IPS DF 4.7 (cell line): ENCODE data around the gene PLA2G7.

Source experiments
- DNase-seq: peaks from one replicate; pipeline ENCODE4 v3.0.0-alpha.2; 2013; ENCODE audit warnings: low spot score; ENCODE audit errors: extremely low read depth

PLA2G7 gene

GRCh38 chr6:46688966-46689335 is 46.2 kb downstream of the PLA2G7 start:
- DNase-seq: no peak

- DNase-seq: no peak
Observed at GRCh38 chr6:46688117-46688965, 46.8 kb downstream of the PLA2G7 start.

- no peak for DNase-seq
Observed at GRCh38 chr6:46687619-46688097, 47.5 kb downstream of the PLA2G7 start, which contains the start of gene TDRD6. Gene TDRD6, plus strand, starts transcription at chr6:46687885. Its CDS starts 244 bp downstream, at chr6:46688129.

- no peak for DNase-seq
Observed at GRCh38 chr6:46684771-46685170, 50.4 kb downstream of the PLA2G7 start.

GRCh38 chr6:46677314-46677654 is 57.9 kb downstream of the PLA2G7 start:
- DNase-seq: no peak

GRCh38 chr6:46676604-46677313 is 58.4 kb downstream of the PLA2G7 start:
- no peak for DNase-seq

GRCh38 chr6:46674410-46674809 is 60.8 kb downstream of the PLA2G7 start:
- no peak for DNase-seq

- DNase-seq: no peak
Observed at GRCh38 chr6:46667377-46667776, 67.8 kb downstream of the PLA2G7 start.

- DNase-seq: no peak
Observed at GRCh38 chr6:46661483-46661882, 73.7 kb downstream of the PLA2G7 start.

GRCh38 chr6:46657642-46658041 is 77.5 kb downstream of the PLA2G7 start:
- no peak for DNase-seq

- DNase-seq: peak; percentile 38
Observed at GRCh38 chr6:46655803-46656202, 79.4 kb downstream of the PLA2G7 start.
